ENCODE data around the gene ANKRD23.
"Not testable (repeated sequence)": the region's sequence is repeated elsewhere in the genome, so short reads cannot be mapped to it uniquely, and the experiment has no call there.

The ANKRD23 gene

GRCh38 chr2:96796497-96796896 is 47.3 kb downstream of the ANKRD23 start:
- not testable (repeated sequence) for DNase-seq (ENCODE audit: low spot score)

- no peak for DNase-seq (ENCODE audit: low spot score)
Observed at GRCh38 chr2:96795076-96795475, 48.7 kb downstream of the ANKRD23 start.

GRCh38 chr2:96792772-96793749 is 50.8 kb downstream of the ANKRD23 start:
- DNase-seq (ENCODE audit: low spot score), result no peak

GRCh38 chr2:96789245-96789617 is 54.6 kb downstream of the ANKRD23 start:
- no peak for DNase-seq (ENCODE audit: low spot score)

GRCh38 chr2:96788442-96789244 is 55.2 kb downstream of the ANKRD23 start:
- DNase-seq (ENCODE audit: low spot score), result no peak

Data from CD4-positive, alpha-beta T cell treated with Interleukin-6 at 100 ng/mL for 8 hours (primary cell).